Transverse colon (tissue), 4 donors: ENCODE data around the gene AIMP1. TPM values are rescaled to one million over a fixed set of nuclear protein-coding genes. Genes with fewer than 3 reads are reported as not detected.

Experiments used
- DNase-seq: peaks from one replicate; pipeline ENCODE4 v3.0.0-alpha.2; 2019
- H3K27ac ChIP-seq, 4 donors: fragments of 200-600 bp; sonication (generic); 2 replicates each; pipeline ENCODE4 v1.5.1; 2016 to 2018; ENCODE audit warnings: inconsistent platforms in 4 of 4
- H3K27me3 ChIP-seq: fragments of 200-600 bp; sonication (generic); 2 replicates; pipeline ENCODE4 v1.5.1; 2017; ENCODE audit warnings: inconsistent platforms
- H3K36me3 ChIP-seq, 4 donors: fragments of 200-600 bp; sonication (generic); 2 replicates each; pipeline ENCODE4 v1.5.1; 2017 to 2019; ENCODE audit warnings: inconsistent platforms in 4 of 4
- H3K4me1 ChIP-seq, 4 donors: fragments of 200-600 bp; sonication (generic); 2 replicates each; pipeline ENCODE4 v1.5.1; 2017 to 2020; ENCODE audit warnings: inconsistent platforms in 4 of 4
- H3K4me3 ChIP-seq, 4 donors: fragments of 200-600 bp; sonication (generic); 1 replicate in 1 of 4; 2 replicates in 3 of 4; pipeline versions ENCODE4 v1.5.1 to v1.6.1; 2017 to 2019; ENCODE audit warnings: inconsistent platforms in 4 of 4
- H3K9me3 ChIP-seq, 2 donors: fragments of 200-600 bp; sonication (generic); 2 replicates each; pipeline ENCODE4 v1.5.1; 2017 to 2019; ENCODE audit warnings: inconsistent platforms in 2 of 2
- EP300 ChIP-seq: sonication (generic); formaldehyde crosslinking; IDR thresholded peaks from one replicate; pipeline ENCODE4 v1.6.1; 2017; ENCODE audit warnings: antibody characterized with exemption, low read depth
- POLR2A ChIP-seq: fragments of 450-650 bp; IDR thresholded peaks from one replicate; pipeline ENCODE4 v1.6.1; 2016; ENCODE audit warnings: antibody characterized with exemption, mild to moderate bottlenecking, moderate library complexity
- POLR2AphosphoS5 ChIP-seq, 3 donors: sonication (generic); formaldehyde crosslinking; IDR thresholded peaks; one replicate each; pipeline ENCODE4 v1.6.1; 2016; ENCODE audit warnings: antibody characterized with exemption in 3 of 3
- WGBS, 2 donors: methylation state at CpG; one replicate each; pipeline ENCODE4 v1.1.5; 2018; ENCODE audit warnings: low coverage in 1 of 2; 5-methylcytosine and 5-hydroxymethylcytosine counted together
- in situ Hi-C, 4 donors: fragments of 200-750 bp; cut with MboI; loops; one replicate each; pipeline versions ENCODE4 v1.15.0 to v1.15.1; 2017; ENCODE audit warnings: low sequenced_read_pairs in 3 of 4, low pct_ligation_motif_present in 1 of 4, low pct_unique_long_range_greater_than_20kb in 1 of 4
- intact Hi-C: fragments of 100-400 bp; cut with DNase I; formaldehyde crosslinking; loops from one replicate; pipeline ENCODE4 v1.15.1; 2023; ENCODE audit warnings: low total_unique reads
- total RNA-seq, 4 donors: library from RNA; depleted of rRNA; stranded (reverse); fragments of >200 nt; gene quantifications; one replicate each; pipeline ENCODE4 v1.1.0, GENCODE V29; 2016
- TF ChIP-seq, protein P1 (sequence below), 5 experiments: fragments of 200-600 bp in 3 of 5; fragments of 450-650 bp in 2 of 5; sonication (generic) in 3 of 5; IDR thresholded peaks; 1 replicate in 2 of 5; 2 replicates in 3 of 5; pipeline ENCODE4 v1.5.1; 2016 to 2017; ENCODE audit warnings: antibody characterized with exemption in 5 of 5, inconsistent platforms in 3 of 5, mild to moderate bottlenecking in 2 of 5, moderate library complexity in 1 of 5

Gene AIMP1
- total RNA-seq, 4 donors from 2014 or later, result 4.9 to 24.1 (median 15.1) TPM

DNA sequence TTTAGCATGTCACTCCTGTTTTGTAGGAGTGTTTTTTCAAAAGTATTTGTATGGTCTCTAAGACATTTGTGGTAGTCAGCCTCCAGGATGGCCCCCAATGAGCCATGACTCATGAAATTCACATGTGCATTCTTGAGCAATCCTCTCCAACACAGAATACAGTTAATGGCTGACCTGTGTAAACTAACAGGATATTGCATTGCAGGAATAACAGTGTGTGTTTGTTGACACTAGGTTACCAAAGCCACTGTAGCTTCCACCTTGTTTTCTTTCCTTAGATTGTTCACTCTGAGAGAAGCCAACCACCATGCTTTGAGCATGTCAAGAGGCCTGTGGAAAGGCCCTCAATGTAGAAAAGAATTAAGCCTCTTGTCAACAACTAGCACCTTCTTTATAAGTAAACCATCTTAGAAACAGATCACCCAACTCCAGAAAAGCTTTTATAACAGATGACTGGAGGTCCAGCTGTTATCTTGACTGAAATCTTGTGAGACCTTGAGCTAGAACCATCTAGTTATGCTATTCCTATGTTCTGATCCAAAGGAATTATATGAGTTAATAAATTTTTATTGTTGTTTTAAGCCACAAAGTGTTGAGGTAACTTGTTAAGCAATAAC, 28.9 kb upstream of the AIMP1 start:
- intact Hi-C loops (no loop called here), in situ Hi-C loops (no loop called here)
- DNase-seq, result no peak

DNA sequence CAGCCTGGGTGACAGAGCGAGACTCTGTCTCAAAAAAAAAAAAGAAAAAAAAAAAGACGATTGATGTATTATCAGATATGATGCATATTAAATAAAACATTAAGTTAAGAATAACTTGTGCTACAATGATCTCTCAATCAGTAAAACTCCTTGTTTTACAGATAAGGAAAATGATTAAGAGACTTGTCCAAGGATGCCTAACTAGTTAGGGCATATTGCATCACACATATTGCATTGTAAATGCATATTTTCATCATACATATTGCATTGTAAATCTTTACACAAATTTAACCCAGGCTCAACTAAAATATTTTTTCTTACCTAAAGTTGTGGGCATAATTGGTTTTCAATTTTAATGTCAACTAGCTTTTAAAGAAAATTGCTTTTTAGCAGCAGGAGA, 26.6 kb upstream of the AIMP1 start:
- 67 to 87% methylated on average over 1 to 2 of the region's 2 CpGs for WGBS, 2 donors

More for the DNA sequence above, 28.9 kb upstream of the AIMP1 start:
- TF ChIP-seq, protein P1, sequence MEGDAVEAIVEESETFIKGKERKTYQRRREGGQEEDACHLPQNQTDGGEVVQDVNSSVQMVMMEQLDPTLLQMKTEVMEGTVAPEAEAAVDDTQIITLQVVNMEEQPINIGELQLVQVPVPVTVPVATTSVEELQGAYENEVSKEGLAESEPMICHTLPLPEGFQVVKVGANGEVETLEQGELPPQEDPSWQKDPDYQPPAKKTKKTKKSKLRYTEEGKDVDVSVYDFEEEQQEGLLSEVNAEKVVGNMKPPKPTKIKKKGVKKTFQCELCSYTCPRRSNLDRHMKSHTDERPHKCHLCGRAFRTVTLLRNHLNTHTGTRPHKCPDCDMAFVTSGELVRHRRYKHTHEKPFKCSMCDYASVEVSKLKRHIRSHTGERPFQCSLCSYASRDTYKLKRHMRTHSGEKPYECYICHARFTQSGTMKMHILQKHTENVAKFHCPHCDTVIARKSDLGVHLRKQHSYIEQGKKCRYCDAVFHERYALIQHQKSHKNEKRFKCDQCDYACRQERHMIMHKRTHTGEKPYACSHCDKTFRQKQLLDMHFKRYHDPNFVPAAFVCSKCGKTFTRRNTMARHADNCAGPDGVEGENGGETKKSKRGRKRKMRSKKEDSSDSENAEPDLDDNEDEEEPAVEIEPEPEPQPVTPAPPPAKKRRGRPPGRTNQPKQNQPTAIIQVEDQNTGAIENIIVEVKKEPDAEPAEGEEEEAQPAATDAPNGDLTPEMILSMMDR (IDR thresholded peaks at IDR 0.05), result no peak
- TF ChIP-seq POLR2AphosphoS5 (IDR thresholded peaks at IDR 0.05) (no peak), EP300 (no peak), POLR2A (no peak)
- peaks cover 0 to 4% (median 0%) of the 10 kb centered on the region in 4 donors for H3K4me1 ChIP-seq
- no peaks in the 10 kb centered on the region for H3K36me3 ChIP-seq
- H3K9me3 ChIP-seq, result no peaks in the 10 kb centered on the region
- H3K27ac ChIP-seq, result no peak overlapping the region
- H3K4me3 ChIP-seq, result no peak overlapping the region
- H3K27me3 ChIP-seq, result no peaks in the 10 kb centered on the region

DNA sequence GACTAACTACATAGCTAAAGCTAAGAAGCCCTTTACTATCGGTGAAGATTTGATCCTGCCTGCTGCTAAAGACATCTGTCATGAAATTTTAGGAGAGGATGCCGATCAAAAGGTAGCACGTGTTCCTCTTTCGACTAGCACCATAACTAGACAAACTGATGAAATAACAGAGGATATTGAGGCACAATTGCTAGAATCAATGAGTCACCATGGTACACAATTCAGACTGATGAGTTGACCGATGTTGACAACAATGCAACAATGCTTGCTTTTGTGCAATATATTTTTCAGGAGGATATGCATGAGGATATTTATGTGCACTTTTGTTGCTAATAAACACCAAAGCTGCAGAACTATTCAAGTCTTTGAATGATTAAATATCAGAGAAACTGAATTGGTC, 24.7 kb upstream of the AIMP1 start:
- DNase-seq, result no peak
- H3K27me3 ChIP-seq, result no peaks in the 10 kb centered on the region
- H3K27ac ChIP-seq, result no peak overlapping the region
- in situ Hi-C loops (no loop called here), intact Hi-C loops (no loop called here)
- H3K4me1 ChIP-seq, result peaks cover 0 to 4% (median 0%) of the 10 kb centered on the region in 4 donors
- peaks cover 0 to 19% (median 5%) of the 10 kb centered on the region in 4 donors for H3K36me3 ChIP-seq
- TF ChIP-seq POLR2A, result no peak
- TF ChIP-seq, protein P1 (IDR thresholded peaks at IDR 0.05), result no peak
- TF ChIP-seq EP300, result no peak
- no peak for TF ChIP-seq POLR2AphosphoS5 (IDR thresholded peaks at IDR 0.05)
- WGBS, 2 donors, result 98 to 100% methylated on average over 1 to 5 of the region's 5 CpGs
- no peaks in the 10 kb centered on the region for H3K9me3 ChIP-seq
- no peak overlapping the region for H3K4me3 ChIP-seq

More for the DNA sequence above, 26.6 kb upstream of the AIMP1 start:
- intact Hi-C loops (no loop called here), in situ Hi-C loops (no loop called here)
- Histone ChIP-seq H3K4me1 (peaks cover 0 to 4% (median 0%) of the 10 kb centered on the region in 4 donors), H3K36me3 (peaks cover 0 to 14% (median 4%) of the 10 kb centered on the region in 4 donors), H3K27me3 (no peaks in the 10 kb centered on the region), H3K9me3 (no peaks in the 10 kb centered on the region), H3K4me3 (no peak overlapping the region), H3K27ac (no peak overlapping the region)
- DNase-seq, result no peak
- TF ChIP-seq POLR2A (no peak), EP300 (no peak), POLR2AphosphoS5 (IDR thresholded peaks at IDR 0.05) (no peak)
- TF ChIP-seq, protein P1 (IDR thresholded peaks at IDR 0.05), result no peak

DNA sequence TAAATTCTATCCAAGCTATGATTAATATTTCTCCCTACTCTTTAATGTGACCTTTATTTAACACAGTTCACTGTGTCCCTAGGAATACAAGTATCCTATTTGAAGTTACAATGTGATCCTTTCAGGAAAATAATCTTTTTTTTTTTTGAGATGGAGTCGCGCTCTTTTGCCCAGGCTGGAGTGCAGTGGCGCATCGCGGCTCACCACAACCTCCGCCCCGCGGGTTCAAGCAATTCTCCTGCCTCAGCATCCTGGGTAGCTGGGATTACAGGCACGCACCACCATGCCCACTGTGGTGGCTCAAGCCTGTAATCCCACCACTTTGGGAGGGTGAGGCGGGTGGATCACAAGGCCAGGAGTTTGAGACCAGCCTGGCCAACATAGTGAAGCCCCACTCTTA, 22.3 kb upstream of the AIMP1 start:
- H3K9me3 ChIP-seq, result no peaks in the 10 kb centered on the region
- TF ChIP-seq POLR2A (no peak), POLR2AphosphoS5 (IDR thresholded peaks at IDR 0.05) (no peak), EP300 (no peak)
- TF ChIP-seq, protein P1 (IDR thresholded peaks at IDR 0.05), result no peak
- peaks cover 0 to 19% (median 5%) of the 10 kb centered on the region in 4 donors for H3K36me3 ChIP-seq
- intact Hi-C loops (no loop called here), in situ Hi-C loops (no loop called here)
- H3K4me1 ChIP-seq, result no peaks in the 10 kb centered on the region
- H3K27me3 ChIP-seq, result no peaks in the 10 kb centered on the region
- WGBS, 2 donors, result 92 to 96% methylated on average over 5 to 10 of the region's 10 CpGs
- no peak overlapping the region for H3K27ac ChIP-seq
- H3K4me3 ChIP-seq, result no peak overlapping the region
- DNase-seq, result no peak
